Measurements from ENCODE around the gene INTS12. TPM values are rescaled to one million over a fixed set of nuclear protein-coding genes. Genes with fewer than 3 reads are reported as not detected.

INTS12 gene
- total and polyA plus RNA-seq, 2 of the 8 experiments (the other 6 are each of a cell fraction or from before 2014, with no cell fraction given), result 12.3 to 14.1 TPM

DNA sequence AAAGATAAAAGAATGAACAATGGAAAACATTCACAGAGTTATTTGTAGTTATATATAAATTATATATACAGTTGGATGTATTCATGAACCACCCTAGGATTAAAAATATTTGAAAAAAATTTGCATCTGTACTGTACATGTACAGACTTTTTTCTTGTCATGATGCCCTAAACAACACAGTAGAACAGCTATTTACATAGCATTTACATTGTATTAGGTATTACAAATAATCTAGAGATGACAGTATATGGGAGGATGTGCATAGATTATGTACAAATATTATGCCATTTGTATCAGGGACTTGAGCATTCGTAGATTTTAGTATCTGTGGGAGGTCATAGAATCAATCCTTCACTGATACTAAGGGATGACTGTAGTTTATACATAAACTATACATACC lies 44.9 kb upstream of the INTS12 start:
- H3K4me1 ChIP-seq (replicated peaks in 1 of 4; ENCODE audit: control insufficient read depth in 3 of 4, insufficient read depth in 4 of 4, low read length in 3 of 4), result no peaks in the 10 kb centered on the region
- TF ChIP-seq BRCA1 (IDR thresholded peaks at IDR 0.05; ENCODE audit: low read depth, low read length), result no peak
- no peak for TF ChIP-seq TBP (IDR thresholded peaks at IDR 0.05; ENCODE audit: low read depth, low read length)
- TF ChIP-seq POLR2AphosphoS5 (IDR thresholded peaks at IDR 0.05; ENCODE audit: low read depth, low read length), result no peak
- TF ChIP-seq ASH2L (IDR thresholded peaks at IDR 0.05; ENCODE audit: low read length), result no peak
- TF ChIP-seq SP2 (IDR thresholded peaks at IDR 0.05; ENCODE audit: low read length), result no peak
- no peak for TF ChIP-seq RNF2 (IDR thresholded peaks at IDR 0.05; ENCODE audit: borderline replicate concordance, low read depth, low read length, missing control alignments, poor library complexity, severe bottlenecking)
- no peak for TF ChIP-seq NANOG (IDR thresholded peaks at IDR 0.05; ENCODE audit: insufficient read depth, low read depth, low read length, poor library complexity, severe bottlenecking)
- no peak for TF ChIP-seq PHF8 (conservative IDR thresholded peaks at IDR 0.05; ENCODE audit: low read depth, low read length)
- TF ChIP-seq, protein P1, sequence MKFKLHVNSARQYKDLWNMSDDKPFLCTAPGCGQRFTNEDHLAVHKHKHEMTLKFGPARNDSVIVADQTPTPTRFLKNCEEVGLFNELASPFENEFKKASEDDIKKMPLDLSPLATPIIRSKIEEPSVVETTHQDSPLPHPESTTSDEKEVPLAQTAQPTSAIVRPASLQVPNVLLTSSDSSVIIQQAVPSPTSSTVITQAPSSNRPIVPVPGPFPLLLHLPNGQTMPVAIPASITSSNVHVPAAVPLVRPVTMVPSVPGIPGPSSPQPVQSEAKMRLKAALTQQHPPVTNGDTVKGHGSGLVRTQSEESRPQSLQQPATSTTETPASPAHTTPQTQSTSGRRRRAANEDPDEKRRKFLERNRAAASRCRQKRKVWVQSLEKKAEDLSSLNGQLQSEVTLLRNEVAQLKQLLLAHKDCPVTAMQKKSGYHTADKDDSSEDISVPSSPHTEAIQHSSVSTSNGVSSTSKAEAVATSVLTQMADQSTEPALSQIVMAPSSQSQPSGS (IDR thresholded peaks at IDR 0.05; ENCODE audit: low read length), result no peak
- no peak for TF ChIP-seq SAP30 (IDR thresholded peaks at IDR 0.05; ENCODE audit: insufficient read depth, insufficient replicate concordance, low read length)
- no peak for TF ChIP-seq TCF12 (IDR thresholded peaks at IDR 0.05; ENCODE audit: low read depth, low read length)
- TF ChIP-seq MAFK (IDR thresholded peaks at IDR 0.05; ENCODE audit: low read depth, low read length), result no peak
- TF ChIP-seq CHD1 (IDR thresholded peaks at IDR 0.05; ENCODE audit: low read depth, low read length), result no peak
- TF ChIP-seq POLR2A (IDR thresholded peaks at IDR 0.05; ENCODE audit: control extremely low read depth in 1 of 2, low read depth in 2 of 2, low read length in 2 of 2), result no peak

More for the DNA sequence above, 44.9 kb upstream of the INTS12 start:
- Histone ChIP-seq H3K27ac (ENCODE audit: low read depth, low read length) (no peak overlapping the region), H3K4me2 (ENCODE audit: insufficient read depth in 1 of 2, low read depth in 2 of 2, low read length in 2 of 2) (no peak overlapping the region), H4K5ac (ENCODE audit: insufficient read length, low read depth, low read length) (no peak overlapping the region), H3K56ac (replicated peaks; ENCODE audit: insufficient read length, low read depth, low read length) (no peak overlapping the region), H2BK5ac (ENCODE audit: low read depth, low read length) (no peak overlapping the region), H3K9me3 (ENCODE audit: insufficient read depth in 2 of 2, low read depth in 1 of 2, low read length in 1 of 2) (no peaks in the 10 kb centered on the region), H3K4ac (replicated peaks; ENCODE audit: insufficient read length, low read depth, low read length) (no peak overlapping the region), H3K27me3 (replicated peaks in 1 of 4; ENCODE audit: control insufficient read depth in 3 of 4, extremely low read depth in 1 of 4, insufficient read depth in 3 of 4, low read length in 3 of 4) (no peaks in the 10 kb centered on the region), H3K14ac (ENCODE audit: insufficient read length) (no peak overlapping the region), H3K79me2 (ENCODE audit: control insufficient read depth in 1 of 2, insufficient read depth in 2 of 2, low read length in 2 of 2) (no peaks in the 10 kb centered on the region), H3K9ac (replicated peaks in 1 of 4; ENCODE audit: extremely low read depth in 1 of 4, low read depth in 3 of 4, low read length in 3 of 4) (no peak overlapping the region), H4K8ac (ENCODE audit: extremely low read depth, insufficient read depth, low read length) (no peak overlapping the region), H3K79me1 (ENCODE audit: low read depth, low read length) (no peaks in the 10 kb centered on the region), H2BK20ac (ENCODE audit: low read length) (no peak overlapping the region), H3K18ac (ENCODE audit: extremely low read depth, low read length) (no peak overlapping the region), H2BK12ac (ENCODE audit: low read depth, low read length) (no peak overlapping the region), H2BK15ac (ENCODE audit: low read length) (no peak overlapping the region), H4K20me1 (replicated peaks in 1 of 2; ENCODE audit: control insufficient read depth in 1 of 2, insufficient read depth in 2 of 2, low read length in 2 of 2) (no peaks in the 10 kb centered on the region), H3K36me3 (ENCODE audit: control insufficient read depth in 2 of 4, insufficient read depth in 4 of 4, low read length in 3 of 4) (no peaks in the 10 kb centered on the region), H3K4me3 (ENCODE audit: extremely low read depth in 1 of 4, insufficient read depth in 2 of 4, low read depth in 3 of 4, low read length in 4 of 4) (no peak overlapping the region), H2AFZ (ENCODE audit: low read length) (no peak overlapping the region), H2AK5ac (ENCODE audit: low read depth, low read length) (no peak overlapping the region), H4K91ac (replicated peaks; ENCODE audit: insufficient read length, low read length) (no peak overlapping the region), H3K23ac (ENCODE audit: insufficient read length) (no peak overlapping the region), H2BK120ac (replicated peaks; ENCODE audit: low read depth, low read length) (no peak overlapping the region), H3K23me2 (ENCODE audit: low read depth, low read length) (no peaks in the 10 kb centered on the region)
- WGBS, 2 experiments (ENCODE audit: extremely low coverage in 1 of 2, insufficient coverage in 1 of 2, insufficient read length in 1 of 2, insufficient replicate concordance in 2 of 2, low coverage in 1 of 2, low lambda C conversion rate in 2 of 2, missing lambda C conversion rate in 1 of 2), result 89% methylated on average over 1 of the region's 1 CpG; no CpG with 5 or more reads in 1 of the 2 experiments
- DNase-seq (ENCODE audit: low read depth in 1 of 2, low spot score in 2 of 2) (no peak), FAIRE-seq (no peak)
- ChIA-PET POLR2A (ENCODE audit: partially characterized antibody) (no interaction called here), CTCF (ENCODE audit: partially characterized antibody) (interaction anchor here (0.6 to 1.1 kb wide), 3 partner anchors 66 to 845 kb away, joined by 3 to 4 read pairs (median 3); no protein-coding TSS in a partner anchor)
